Skeletal muscle satellite cell (primary cell): ENCODE results near the gene DDX60.

Experiments
- H3K27me3 ChIP-seq: 2 replicates; pipeline ENCODE4 v1.7.0; 2013; ENCODE audit warnings: low read length; ENCODE audit not compliant: control insufficient read depth, insufficient read depth
- H3K36me3 ChIP-seq: 2 replicates; pipeline ENCODE4 v1.7.0; 2013; ENCODE audit warnings: mild to moderate bottlenecking, control low read depth, low read length; ENCODE audit not compliant: insufficient read depth
- H3K4me1 ChIP-seq: 2 replicates; pipeline ENCODE4 v1.7.0; 2013; ENCODE audit warnings: low read length; ENCODE audit not compliant: control insufficient read depth, insufficient read depth
- H3K4me2 ChIP-seq: 2 replicates; pipeline ENCODE4 v1.7.0; 2013; ENCODE audit warnings: mild to moderate bottlenecking, low read length
- H3K4me3 ChIP-seq: 2 replicates; pipeline ENCODE4 v1.7.0; 2013; ENCODE audit warnings: low read length
- H3K9ac ChIP-seq: 2 replicates; pipeline ENCODE4 v1.7.0; 2013; ENCODE audit warnings: mild to moderate bottlenecking, low read depth, low read length, moderate library complexity
- H3K9me3 ChIP-seq: replicated peaks from 2 replicates; pipeline ENCODE4 v1.7.0; 2013; ENCODE audit warnings: mild to moderate bottlenecking, control low read depth, low read length

DDX60 gene

DNA sequence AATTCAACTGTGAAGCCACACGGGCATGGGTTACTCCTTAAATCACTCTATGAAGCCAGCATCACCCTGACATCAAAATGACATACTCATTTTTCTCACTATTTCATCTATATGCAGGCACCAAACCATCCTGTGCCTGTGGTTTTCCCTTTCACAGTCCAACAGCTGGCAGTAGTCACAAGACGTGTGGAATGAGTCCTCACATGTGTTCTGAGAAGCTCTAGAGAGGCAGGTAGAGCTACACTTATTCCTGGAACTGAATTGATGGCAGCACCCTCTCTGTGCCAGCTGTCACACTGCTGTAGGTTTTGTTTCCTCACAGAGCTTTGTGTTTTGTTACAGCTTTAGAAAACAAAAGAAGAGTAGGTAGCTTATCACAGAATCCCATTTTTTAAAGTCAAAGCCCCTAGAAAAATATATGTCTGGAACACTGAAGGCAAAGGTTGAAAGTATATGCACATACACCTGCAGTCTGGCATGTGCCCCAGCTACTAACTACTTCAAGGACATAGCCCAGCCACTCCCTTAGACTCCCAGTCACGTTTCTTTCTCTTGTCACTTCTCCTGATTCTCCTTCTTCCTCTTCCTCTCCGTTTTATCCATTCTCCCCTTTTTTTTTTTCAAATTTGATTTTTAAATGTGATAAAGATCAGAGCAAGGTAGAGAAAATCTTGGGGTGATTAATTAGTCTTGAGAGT is 119.1 kb downstream of the DDX60 start:
- Histone ChIP-seq H3K4me1 (peaks cover 5% of the 10 kb centered on the region), H3K9ac (no peak overlapping the region), H3K4me2 (no peak overlapping the region), H3K36me3 (no peaks in the 10 kb centered on the region), H3K27me3 (no peaks in the 10 kb centered on the region), H3K9me3 (peaks cover 6% of the 10 kb centered on the region), H3K4me3 (no peak overlapping the region)

DNA sequence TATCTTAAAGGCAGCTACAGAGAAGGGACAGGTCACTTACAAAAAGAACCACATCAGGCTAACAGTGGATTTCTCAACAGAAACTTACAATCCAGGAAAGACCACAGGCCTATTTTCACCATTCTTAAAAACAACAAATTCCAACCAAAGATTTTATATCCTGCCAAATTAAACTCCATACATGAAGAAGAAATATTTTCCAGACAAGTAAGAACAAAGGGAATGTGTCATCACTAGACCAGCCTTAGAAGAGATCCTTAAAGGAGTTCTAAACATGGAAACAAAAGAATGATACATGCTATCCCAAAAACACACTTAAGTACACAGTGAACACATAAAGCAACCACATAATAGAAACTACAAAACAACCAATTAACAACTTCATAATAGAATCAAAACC is 120.6 kb downstream of the DDX60 start:
- no peak overlapping the region for H3K4me2 ChIP-seq
- H3K9ac ChIP-seq, result no peak overlapping the region
- H3K36me3 ChIP-seq, result no peaks in the 10 kb centered on the region

DNA sequence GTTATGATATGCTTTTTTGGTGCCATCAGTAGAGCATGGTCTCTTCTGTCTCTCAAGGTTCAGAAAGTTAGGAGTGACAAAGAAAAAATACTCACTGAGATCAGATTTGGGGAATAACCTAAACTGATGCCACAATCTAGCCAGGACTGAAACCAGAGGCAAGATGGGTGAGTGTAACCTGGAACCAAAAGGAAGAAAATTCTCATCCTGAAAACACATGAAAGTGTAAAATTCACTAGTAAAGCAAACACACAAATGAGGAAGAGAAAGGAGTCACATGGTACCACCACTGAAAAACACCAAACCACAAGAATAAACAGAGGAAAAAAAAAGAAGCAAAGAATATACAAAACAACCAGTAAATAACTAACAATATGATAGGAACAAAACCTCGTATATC is 129.8 kb downstream of the DDX60 start:
- H3K9me3 ChIP-seq, result no peaks in the 10 kb centered on the region
- H3K27me3 ChIP-seq, result no peaks in the 10 kb centered on the region
- peaks cover 6% of the 10 kb centered on the region for H3K4me1 ChIP-seq
- no peak overlapping the region for H3K9ac ChIP-seq
- H3K36me3 ChIP-seq, result no peaks in the 10 kb centered on the region
- no peak overlapping the region for H3K4me2 ChIP-seq
- no peak overlapping the region for H3K4me3 ChIP-seq

More for the DNA sequence above, 120.6 kb downstream of the DDX60 start:
- peaks cover 5% of the 10 kb centered on the region for H3K4me1 ChIP-seq
- no peaks in the 10 kb centered on the region for H3K9me3 ChIP-seq
- no peaks in the 10 kb centered on the region for H3K27me3 ChIP-seq
- no peak overlapping the region for H3K4me3 ChIP-seq

DNA sequence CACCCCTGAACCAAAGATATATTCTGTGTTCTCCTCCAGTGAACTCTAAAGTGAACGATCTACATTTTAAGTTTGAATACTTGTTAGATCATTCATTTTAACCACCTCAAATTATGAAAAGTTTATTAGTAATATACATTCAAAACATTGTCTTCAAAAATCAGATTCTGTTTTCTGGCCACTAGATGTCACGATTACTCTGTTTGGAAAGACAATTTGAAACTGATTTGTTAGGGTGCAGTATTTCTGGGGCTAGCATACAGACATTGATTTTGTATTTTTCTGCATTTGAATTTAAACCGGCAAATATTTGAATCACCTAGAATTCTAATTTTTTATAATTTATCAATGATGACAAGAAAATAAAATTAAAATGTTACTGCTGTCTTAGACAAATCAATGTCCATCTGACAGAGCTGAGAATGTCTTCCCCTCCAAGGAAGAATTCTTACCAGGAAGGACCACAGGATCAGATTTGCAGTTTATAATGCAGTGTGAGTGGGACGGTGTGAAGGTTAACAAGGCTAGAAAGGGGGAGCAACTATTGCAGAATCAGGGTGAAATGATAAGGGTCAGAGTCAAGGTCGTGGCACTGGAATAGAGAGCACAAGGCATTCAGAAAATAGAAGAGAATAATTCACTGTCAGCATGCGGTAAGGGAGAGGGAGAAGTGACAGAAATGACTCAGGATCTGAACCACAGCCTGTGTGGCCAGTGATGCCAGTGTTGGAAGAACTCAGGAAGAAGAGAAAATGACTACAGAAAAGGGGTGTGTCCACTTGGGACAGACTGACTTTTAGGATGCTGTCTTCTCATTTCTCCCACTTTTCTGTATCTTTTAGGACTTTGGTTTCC is 134.6 kb downstream of the DDX60 start:
- Histone ChIP-seq H3K36me3 (no peaks in the 10 kb centered on the region), H3K9me3 (no peaks in the 10 kb centered on the region), H3K4me2 (peak overlapping the region; percentile 43), H3K9ac (no peak overlapping the region), H3K4me3 (no peak overlapping the region), H3K27me3 (no peaks in the 10 kb centered on the region), H3K4me1 (peaks cover 6% of the 10 kb centered on the region)

DNA sequence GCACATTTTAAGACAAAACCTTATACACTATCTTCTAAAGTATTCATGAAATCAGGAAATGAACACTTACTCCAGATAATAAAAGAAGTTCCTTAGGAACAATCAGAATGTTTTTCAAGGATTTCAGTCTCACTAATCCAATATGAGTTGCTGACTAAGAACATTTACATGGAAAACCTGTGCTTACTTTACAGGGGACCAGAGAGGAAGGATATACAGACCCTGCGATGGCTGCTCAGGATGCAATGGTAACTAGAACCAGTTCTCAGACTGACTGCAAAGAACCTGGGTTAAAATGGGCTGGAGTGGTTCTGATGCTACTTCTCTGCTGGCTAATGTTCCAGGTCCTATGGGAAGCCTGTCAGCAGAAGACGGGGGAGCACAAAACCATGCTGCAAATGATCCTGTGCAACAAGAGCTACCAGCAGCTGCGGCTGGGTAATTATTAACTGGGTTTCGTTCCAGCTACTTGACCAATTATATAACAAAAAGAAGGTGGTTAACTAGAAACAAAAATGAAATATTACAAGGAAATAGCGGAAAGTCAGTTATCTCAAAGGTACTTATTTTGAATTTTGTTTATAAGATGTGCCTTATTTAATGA is 140.9 kb downstream of the DDX60 start:
- Histone ChIP-seq H3K4me3 (no peak overlapping the region), H3K9me3 (no peaks in the 10 kb centered on the region), H3K36me3 (no peaks in the 10 kb centered on the region), H3K4me1 (no peaks in the 10 kb centered on the region), H3K27me3 (no peaks in the 10 kb centered on the region), H3K9ac (no peak overlapping the region), H3K4me2 (no peak overlapping the region)

DNA sequence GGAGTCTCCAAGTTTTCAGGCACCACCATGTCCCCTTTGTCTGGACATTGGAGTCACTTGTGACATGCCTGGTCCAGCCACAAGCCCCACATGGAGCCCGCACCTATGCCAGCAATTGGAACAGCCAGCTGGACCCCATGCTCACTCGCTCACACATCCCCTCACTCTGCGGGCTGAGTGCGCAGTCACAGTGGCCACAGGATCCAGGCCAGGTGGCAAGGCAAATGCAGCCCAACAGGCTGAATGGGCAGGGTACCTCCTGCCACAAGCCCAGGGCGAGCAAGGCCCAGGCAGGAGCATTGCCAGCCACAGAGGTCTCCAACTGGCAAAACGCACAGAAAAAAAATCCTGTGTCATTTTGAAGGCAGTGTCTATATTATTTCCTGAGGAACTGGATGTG is 144.2 kb downstream of the DDX60 start:
- H3K36me3 ChIP-seq, result no peaks in the 10 kb centered on the region
- no peaks in the 10 kb centered on the region for H3K9me3 ChIP-seq
- H3K27me3 ChIP-seq, result no peaks in the 10 kb centered on the region
- H3K4me3 ChIP-seq, result no peak overlapping the region
- H3K4me2 ChIP-seq, result no peak overlapping the region
- no peaks in the 10 kb centered on the region for H3K4me1 ChIP-seq
- H3K9ac ChIP-seq, result no peak overlapping the region

DNA sequence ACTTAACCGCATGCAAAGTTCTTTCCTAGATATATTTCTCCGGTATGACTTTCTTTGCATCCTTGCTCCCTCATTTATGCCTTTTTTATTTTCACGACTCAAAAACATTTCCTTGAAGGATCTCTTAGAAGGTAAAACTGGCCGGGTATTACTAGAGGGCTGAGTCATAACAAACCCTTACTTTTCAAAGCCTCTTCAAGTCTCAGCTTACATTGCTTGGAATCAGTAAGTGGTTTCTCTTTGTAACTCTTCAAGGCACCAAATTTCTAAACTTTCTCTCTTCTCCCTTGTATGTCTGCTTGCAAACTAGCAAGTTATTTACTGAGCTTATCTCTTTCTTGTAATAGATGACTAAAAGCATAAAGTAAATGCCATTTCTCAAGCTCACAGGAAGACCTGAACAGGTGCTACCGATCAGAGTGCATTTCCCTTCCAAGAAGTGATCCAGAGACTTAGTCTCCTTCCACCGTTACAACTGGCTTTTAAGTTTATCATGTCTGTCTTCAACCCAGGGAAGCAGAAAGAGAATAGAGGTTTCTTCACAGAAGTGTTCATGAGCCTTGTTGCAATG is 150.8 kb downstream of the DDX60 start:
- Histone ChIP-seq H3K4me2 (no peak overlapping the region), H3K4me1 (peaks cover under 1% of the 10 kb centered on the region), H3K9ac (no peak overlapping the region), H3K9me3 (no peaks in the 10 kb centered on the region), H3K4me3 (no peak overlapping the region), H3K36me3 (no peaks in the 10 kb centered on the region), H3K27me3 (no peaks in the 10 kb centered on the region)
